VCaP (cell line): ENCODE results near the gene ABO.
"Not testable (repeated sequence)": the region's sequence is repeated elsewhere in the genome, so short reads cannot be mapped to it uniquely, and the experiment has no call there.

ENCODE experiments used
- H3K27ac ChIP-seq: fragments of 450-650 bp; 2 replicates; pipeline ENCODE4 v1.5.1; 2017
- TF ChIP-seq, protein P1 (sequence below): fragments of 450-650 bp; conservative IDR thresholded peaks from 2 replicates; pipeline ENCODE4 v1.5.1; 2017; ENCODE audit warnings: mild to moderate bottlenecking, moderate library complexity

The ABO gene

DNA sequence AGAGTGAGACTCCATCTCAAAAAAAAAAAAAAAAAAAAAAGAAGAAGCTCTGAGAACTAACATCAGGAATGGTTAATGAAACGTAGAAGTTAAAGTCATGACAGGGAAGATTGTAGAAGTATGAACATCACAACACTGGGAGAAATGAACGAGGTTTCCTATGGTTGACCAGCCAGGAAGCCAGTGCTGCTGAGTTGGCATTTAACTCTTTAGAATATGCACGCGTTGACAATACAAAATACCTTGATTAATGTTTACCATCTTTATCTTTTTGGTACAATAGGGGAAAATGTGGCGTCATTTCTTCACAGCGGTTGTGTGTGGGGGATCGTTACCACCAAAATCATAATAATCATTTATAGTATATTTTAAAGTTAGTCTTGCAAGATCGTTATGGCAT, 32.0 kb downstream of the ABO start:
- no peak overlapping the region for H3K27ac ChIP-seq
- TF ChIP-seq, protein P1, sequence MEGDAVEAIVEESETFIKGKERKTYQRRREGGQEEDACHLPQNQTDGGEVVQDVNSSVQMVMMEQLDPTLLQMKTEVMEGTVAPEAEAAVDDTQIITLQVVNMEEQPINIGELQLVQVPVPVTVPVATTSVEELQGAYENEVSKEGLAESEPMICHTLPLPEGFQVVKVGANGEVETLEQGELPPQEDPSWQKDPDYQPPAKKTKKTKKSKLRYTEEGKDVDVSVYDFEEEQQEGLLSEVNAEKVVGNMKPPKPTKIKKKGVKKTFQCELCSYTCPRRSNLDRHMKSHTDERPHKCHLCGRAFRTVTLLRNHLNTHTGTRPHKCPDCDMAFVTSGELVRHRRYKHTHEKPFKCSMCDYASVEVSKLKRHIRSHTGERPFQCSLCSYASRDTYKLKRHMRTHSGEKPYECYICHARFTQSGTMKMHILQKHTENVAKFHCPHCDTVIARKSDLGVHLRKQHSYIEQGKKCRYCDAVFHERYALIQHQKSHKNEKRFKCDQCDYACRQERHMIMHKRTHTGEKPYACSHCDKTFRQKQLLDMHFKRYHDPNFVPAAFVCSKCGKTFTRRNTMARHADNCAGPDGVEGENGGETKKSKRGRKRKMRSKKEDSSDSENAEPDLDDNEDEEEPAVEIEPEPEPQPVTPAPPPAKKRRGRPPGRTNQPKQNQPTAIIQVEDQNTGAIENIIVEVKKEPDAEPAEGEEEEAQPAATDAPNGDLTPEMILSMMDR: no peak

DNA sequence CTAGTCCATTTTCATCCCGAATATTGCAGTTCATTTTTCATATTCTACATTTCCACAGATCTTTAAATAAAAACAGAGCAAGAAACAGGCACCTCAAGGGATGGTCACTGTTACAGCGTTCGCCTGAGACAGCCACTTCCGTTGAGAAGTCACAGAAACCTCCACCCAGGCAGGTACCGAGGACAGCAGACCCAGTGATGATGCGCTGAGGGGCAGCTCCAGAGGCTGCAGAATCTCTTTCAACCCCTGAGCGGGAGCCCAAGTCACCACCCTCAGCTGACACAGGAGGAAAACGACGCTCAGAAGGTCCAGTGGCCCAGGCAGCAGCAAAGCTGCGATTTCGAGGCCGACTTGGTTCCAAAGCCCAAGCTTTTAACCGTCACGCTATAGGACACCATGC, 32.8 kb downstream of the ABO start:
- H3K27ac ChIP-seq: no peak overlapping the region
- TF ChIP-seq, protein P1: no peak

DNA sequence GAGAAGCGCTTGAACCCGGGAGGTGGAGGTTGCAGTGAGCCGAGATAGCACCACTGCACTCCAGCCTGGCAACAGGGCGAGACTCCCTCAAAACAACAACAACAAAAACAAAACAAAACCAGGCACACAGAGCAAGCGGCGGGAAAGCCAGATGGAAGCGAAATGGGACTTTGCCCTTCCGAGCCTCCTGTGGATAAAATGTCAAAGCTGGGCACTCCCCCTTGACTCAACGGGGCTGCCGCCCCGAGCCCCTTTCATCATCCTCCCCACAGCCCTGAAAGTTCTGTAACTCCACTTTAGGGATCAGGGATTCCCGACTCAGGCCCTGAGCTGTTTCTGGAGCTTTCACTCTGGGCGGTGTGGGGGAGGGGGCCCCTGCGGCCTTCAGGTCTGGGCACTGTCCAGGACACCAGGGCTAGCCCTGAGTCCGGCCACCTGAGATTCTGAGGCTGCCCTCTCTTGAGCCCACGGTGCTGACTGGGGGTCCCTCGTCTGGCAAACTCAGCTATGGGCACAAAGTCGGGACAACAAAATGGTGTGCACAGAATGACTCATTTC, 35.4 kb downstream of the ABO start:
- TF ChIP-seq, protein P1: no peak
- H3K27ac ChIP-seq: no peak overlapping the region

DNA sequence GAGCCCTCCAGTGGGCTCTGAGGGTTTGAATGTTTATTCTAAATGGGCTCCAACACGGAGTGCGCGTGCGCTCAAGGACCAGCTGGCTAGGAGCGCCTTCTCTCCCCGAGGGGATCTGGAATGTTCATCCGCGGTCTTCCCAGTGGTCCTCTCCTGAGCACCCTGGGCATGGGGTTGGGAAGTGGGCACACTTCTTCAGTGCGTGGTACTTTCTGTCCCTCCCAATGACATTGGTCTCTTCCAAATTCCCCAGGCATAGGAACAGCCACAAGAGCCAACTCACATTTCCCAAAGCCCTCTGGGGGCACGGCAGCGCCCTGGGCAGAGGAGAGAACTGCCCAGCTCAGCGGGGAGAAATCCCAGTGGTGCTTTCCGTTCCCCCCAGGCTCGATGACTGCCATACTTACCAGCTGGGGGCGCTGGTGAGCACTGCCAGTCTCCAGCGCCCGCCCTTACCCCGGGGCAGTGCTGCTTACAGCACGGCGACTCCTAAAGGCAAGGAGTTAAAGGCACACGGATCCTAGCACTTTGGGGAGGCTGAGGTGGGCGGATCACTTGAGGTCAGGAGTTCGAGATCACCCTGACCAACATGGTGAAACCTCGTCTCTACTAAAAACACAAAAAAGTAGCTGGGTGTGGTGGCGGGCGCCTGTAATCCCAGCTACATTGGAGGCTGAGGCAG, 36.0 kb downstream of the ABO start:
- H3K27ac ChIP-seq: no peak overlapping the region
- TF ChIP-seq, protein P1: peak; percentile 43

DNA sequence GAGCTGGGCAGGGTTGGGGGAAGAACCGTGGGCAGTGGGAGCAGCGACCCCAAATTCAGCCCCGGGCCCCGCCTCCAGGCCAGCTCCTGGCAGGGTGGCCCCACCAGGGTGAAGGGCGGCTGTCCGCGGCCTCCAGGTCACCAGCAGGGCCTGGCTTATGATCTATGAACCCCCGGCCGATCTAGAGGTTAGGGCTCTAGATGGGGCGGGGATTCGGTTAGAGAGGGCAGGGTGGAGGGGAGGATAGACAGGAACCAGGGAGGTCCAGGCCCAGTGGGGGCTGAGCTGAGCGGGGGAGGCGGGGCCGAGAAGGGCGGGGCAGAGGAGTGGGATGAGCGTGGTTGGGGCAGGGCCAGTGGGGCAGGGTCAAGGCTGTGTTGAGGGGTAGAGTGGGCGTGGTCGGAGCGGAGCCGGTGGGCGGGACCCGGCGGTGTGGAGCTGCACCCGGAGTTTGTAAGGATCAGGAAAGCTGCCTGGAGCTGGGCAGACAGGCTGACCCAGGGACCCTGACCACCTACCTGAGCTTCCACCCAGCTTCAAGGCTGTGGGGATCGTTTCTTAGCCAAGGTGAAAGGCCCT, 36.6 kb downstream of the ABO start:
- H3K27ac ChIP-seq: no peak overlapping the region
- TF ChIP-seq, protein P1: no peak

DNA sequence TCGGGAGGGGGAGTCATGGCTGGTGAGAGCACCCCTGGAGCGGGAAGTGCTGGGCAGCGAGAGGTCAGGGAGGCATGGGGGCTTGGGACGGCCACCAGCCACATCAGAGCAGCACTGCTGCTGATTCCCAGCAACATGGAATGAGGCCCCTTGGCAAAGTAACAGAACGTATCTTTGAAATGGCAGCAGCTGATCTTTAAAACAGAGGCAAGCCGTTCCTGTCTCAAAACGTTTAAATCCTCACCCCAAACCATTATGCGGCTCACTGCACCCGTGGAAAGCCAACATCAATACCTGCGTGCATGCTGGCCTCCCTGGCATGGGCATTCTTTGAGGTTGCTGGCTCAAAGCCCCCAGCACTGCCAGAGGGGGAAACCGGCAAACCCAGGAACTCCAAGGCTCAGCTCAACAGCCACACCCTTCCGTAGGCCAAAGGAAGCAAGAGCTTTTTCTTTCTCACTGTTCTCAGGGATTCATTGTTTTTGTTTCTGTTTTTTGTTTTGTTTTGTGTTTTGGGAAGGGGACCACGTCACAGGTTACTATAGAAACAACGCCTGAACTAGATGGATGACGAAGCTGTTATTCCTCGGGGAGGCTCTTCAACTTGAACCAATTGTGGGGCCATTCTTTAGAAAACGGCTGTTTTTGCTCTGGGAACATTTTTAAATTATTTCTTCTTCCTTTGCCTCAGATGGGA, 37.8 kb downstream of the ABO start:
- H3K27ac ChIP-seq: no peak overlapping the region
- TF ChIP-seq, protein P1: no peak

DNA sequence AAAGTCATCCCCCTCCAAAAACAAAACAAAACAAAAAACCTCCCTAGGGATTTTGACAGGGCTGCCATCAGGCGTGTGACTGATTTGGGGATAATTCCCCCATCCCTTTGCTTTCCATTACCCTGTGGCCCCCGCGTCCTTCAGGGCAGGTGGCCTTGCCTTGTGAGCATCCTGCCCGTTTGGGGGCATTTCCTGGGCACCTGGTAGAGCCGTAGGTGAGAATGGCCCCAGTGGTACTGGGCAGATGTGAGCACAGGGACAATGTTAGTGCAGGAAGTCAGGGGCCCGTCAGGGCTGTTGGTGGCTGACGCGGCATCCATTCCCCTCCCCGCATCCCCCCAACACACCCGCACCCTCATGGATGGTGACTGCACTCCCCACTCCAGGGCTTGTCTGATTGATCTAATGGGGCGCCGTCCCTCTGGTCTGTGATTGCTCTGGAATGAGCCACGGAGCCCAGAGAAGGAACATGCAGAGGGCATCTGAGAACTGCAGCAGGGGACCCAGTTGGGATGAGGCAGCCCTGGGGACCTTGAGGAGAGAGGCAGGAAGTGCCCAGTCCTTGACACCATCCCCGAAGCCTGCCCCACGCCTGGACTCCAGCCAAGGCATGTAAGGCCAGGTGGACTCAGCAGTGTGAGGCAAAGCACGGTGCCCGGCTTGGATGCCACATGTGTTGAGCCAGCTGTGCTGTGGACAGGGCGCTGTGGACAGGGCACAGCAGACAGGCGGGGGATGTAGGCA, 38.5 kb downstream of the ABO start:
- H3K27ac ChIP-seq: not testable (repeated sequence)
